ENCODE data around the gene TFDP1.

- TF ChIP-seq EZH2 (IDR thresholded peaks at IDR 0.05) = no peak
- no peak for TF ChIP-seq POLR2AphosphoS5 (IDR thresholded peaks at IDR 0.05; ENCODE audit: borderline replicate concordance, low read depth, low read length)
These were observed 41.6 kb downstream of the TFDP1 start for GRCh38 chr13:113625965-113626721.
